HG03575 (cell line): ENCODE measurements around the gene GATA5.

Experiments used
- ATAC-seq: cut with Tn5 transposase; IDR thresholded peaks from one replicate; pipeline ENCODE4 v1.9.1; 2021; ENCODE audit not compliant: unreplicated experiment, insufficient number of reproducible peaks, low FRiP score; ENCODE audit errors: extremely low read depth

GATA5 gene

DNA sequence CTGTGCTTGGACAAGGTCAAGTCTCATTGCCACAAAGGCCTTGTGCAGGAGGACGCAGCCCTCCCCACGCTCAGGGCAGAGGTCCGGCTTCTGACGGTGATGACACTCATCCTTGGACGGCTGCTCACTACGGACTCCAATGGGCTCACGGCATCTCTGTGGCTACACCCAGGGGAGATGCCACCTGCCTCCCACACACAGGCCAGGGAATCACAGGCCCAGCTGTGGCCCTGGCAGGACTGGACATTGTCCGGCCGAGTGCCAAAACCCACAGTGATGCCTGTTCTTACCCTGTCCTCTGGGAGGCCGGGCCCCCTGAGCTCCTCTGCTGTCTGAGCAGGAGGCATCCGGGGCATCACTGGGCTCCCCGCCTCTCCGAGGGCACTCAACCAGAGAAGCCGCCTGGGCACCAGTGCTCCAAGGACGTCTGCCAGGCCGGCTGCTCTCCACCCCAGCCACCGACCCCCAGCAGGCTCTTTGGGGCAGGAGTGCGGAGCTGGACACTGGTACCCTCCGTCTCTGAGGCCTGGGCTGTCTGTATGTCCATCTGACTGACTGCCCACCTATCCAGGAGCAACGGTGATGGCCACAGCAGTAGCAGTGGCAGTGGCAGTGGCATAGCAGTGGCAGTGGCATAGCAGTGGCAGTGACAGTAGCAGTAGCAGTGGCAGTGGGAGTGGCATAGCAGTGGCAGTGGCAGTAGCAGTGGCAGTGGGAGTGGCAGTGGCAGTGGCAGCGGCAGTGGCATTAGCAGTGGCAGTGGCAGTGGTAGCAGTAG is 50.3 kb downstream of the GATA5 start:
- ATAC-seq, result no peak

DNA sequence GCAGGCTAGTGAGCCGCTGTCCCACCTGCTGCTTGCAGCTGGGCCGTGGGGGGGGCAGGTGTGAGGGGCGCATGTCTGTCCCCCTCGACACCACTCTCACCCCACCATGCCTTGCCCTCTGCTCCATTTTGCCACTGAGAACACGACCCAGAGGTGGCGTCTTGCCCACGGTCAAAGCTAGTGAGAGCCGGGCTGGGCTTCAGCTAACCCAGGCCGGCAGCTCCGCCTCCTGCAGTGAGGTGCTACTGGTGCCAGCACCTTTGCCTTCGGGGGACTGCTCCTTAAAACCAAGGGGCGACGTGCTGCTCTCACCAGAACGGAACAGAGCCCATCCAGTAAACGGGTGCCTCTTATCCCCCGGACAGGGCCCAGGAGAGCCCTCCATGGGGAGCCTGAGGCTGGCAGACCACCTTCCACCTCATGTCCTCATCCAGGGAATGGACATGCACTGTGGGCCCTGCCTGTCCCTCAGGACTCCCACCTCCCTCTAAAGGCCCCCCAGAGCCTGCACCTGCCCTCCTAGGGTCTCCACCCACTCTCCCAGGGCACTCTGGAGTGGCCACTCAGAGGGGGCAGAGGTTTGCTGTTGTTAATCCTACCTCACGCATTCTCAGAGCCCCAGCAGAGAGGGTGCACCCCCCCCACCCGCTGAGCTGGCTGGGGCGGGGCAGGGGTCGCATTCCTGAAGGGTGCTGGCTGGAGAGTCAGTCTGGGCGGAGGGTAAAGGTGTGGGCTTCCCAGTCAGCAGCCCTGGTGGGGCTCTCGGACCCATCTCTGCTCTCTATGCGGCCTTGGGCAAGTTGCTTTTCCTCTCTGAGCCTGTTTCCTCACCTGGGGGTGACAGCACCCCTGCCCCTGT is 51.3 kb downstream of the GATA5 start:
- no peak for ATAC-seq

DNA sequence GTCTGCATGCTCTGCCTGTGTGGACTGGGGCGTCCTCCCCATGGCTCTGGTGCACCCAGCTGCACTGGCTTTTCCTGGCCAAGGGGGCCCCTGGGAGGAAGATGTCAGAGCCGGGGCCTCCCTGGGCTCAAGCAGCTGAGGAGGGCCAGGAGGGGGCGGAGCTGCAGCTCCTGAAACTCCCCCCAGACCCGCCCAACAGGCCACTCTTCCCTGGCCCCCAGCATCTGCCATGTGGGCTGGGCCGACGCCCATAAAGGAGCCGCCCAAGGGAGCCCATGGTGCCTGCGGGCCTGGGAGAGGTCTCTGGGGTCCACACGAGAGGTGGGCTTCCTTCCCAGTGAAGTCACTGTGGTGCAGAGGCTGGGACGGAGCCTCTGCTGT is 52.5 kb downstream of the GATA5 start:
- no peak for ATAC-seq

DNA sequence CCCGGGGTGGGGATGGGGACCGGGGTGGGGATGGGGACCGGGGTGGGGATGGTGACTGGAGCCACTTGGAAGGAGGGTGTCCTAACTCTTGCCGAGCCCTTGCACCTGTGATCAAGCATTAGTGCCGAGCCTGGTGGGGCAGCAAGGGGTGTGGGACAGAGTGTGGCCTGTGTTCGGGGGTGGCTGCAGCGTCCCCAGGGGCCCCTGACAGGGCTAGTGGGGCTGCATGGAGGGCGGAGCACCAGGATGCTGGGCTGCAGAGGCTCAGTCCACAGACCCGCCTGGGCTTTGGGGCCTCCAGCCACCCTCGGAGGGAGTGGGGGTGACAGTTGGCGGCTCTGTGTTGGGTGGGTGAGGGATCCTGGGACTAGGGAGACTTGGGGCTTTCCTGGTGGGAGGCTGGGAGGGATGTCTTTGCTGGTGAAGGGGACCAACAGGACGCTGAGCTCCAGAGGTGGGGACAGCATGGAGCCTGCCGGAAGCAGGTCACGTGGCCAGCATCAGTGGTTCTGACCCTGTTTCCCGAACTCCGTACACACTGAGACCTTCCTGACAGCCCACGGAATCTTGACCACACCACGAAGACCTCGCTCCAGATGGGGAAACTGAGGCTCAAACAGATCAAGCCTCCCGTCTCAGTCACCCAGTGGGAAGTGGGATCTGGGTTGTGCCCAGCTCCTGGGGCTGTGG is 53.0 kb downstream of the GATA5 start:
- no peak for ATAC-seq

DNA sequence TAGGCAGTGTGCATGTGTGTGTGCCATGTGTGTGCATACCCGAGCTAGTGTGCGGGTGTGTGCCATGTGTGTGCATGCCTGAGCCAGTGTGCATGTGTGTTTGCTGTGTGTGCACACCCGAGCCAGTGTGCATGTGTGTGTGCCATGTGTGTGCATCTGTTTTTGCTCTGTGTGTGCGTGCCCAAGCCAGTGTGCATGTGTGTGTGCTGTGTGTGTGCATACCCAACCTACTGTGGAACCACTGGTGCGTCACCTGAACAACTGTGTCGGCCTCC is 54.1 kb downstream of the GATA5 start:
- no peak for ATAC-seq

DNA sequence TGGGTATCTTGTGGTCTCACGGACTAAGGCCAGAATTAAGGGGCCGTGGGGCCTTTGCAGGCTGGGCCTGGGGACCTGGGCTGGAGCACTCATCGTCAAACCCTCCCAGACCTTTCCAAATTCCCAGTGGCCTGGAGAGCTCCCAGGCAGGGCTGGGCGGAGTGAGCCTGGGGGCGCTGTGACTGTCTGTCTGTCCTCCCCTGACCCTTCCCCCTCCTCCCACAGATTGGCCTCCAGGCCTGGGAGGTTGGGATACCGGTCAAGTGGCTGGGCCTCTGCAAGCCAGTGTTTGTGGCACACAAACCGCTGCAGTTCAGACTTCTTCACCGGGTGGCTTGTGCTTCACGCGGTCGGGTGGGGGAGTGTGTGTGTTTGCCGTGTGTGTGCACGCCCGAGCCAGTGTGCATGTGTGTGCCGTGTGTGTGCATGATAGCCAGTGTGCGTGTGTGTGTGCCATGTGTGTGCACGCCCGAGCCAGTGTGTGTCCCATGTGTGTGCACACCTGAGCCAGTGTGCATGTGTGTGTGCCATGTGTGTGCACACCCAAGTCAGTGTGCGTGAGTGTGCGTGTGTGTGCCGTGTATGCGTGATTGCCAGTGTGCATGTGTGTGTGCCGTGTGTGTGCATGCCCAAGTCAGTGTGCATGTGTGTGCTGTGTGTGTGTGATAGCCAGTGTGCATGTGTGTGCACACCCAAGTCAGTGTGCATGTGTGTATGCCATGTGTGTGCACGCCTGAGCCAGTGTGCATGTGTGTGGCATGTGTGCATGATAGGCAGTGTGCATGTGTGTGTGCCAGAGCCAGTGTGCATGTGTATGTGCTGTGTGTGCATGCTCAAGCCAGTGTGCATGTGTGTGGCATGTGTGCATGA is 54.7 kb downstream of the GATA5 start:
- no peak for ATAC-seq

DNA sequence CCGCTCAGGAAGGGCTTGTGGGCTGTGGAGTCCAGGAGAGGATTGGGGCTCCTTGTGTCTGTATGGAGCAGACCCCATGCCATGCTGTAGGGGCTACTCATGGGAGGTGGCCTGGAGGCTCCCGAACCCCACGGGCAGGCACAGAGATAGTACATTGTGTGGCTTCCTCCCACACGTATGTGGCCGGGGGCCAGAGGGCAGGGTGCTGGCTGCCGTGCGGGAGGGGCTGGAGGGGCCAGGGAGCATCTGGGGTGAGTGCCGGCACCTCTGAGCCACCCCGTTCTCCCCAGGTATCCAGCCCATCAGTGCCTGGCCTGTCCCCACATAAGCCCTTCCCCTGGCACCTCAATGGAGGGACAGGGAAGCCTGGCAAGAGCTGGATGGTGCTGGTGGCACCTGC is 56.0 kb downstream of the GATA5 start:
- no peak for ATAC-seq

DNA sequence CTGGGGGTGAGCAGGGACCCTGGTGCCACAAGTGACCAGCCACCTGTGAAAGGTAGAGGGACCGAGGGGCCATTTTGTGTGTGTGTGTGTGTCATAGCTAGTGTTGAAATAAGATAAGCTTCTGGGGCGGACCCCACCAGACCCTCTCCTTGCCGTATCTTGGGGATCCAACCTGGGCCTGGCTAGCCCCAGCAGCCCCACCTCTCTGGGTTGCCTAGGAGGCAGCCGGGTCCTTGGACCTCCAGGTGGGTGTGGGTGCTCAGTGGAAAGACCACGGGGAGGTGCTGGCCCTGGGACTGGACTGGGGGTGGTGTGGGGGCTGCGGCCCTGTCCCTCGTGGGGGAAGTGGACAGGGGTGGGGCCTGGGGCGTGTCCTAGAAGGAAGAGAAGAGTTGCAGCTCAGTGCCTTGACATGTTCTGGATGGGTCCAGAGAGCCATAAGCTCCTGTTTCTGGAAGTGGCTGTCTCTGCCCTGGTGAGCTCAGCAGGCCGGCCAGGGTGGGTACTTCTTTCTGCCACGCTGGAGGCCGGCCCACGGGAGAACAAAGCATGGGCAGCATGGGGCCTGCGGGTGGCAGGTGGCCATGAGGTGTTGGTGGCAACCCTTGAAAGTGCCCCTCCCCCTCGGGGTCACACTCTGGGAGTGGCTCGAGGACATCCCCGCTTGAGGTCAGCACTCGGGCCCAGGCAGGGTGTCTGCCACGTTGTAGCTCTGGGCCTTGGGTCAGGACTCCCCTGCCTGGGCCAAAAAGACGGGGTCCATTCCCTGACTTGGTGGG is 56.9 kb downstream of the GATA5 start:
- ATAC-seq, result no peak

DNA sequence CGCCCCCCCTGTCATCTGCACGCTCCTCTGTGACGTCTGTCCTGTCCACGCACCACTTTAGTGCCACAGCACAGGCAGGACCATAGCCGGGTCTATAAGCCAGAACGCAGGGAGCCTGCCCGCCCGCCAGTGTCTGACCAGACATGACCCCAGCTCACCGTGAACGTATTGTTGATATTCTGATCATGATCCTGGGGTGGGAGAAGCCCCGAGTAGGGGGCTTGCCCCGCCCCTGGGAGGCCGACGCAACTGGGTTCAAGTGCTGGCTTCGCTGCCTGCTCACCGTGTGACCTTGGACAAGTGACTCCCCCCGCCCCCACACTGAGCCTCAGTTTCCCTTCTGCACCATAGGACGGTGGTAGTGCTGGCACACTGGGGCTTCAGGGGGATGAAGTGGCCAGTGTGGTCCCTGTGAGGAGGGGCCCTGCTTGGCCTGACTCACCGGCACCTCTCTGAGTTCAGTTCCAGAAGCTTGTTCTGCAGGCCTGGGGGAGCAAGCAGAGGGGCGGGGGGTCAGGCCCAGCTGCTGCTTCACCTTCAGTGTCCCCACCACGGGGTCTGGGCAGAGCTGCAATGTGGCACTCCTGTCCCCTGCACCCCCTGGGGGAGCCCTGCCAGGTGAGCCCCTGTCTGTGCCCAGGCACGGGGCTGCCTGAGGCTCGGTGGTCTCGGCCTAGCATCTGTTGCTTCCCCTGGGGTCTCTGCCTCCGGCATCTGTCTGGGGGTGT is 57.6 kb downstream of the GATA5 start:
- no peak for ATAC-seq

DNA sequence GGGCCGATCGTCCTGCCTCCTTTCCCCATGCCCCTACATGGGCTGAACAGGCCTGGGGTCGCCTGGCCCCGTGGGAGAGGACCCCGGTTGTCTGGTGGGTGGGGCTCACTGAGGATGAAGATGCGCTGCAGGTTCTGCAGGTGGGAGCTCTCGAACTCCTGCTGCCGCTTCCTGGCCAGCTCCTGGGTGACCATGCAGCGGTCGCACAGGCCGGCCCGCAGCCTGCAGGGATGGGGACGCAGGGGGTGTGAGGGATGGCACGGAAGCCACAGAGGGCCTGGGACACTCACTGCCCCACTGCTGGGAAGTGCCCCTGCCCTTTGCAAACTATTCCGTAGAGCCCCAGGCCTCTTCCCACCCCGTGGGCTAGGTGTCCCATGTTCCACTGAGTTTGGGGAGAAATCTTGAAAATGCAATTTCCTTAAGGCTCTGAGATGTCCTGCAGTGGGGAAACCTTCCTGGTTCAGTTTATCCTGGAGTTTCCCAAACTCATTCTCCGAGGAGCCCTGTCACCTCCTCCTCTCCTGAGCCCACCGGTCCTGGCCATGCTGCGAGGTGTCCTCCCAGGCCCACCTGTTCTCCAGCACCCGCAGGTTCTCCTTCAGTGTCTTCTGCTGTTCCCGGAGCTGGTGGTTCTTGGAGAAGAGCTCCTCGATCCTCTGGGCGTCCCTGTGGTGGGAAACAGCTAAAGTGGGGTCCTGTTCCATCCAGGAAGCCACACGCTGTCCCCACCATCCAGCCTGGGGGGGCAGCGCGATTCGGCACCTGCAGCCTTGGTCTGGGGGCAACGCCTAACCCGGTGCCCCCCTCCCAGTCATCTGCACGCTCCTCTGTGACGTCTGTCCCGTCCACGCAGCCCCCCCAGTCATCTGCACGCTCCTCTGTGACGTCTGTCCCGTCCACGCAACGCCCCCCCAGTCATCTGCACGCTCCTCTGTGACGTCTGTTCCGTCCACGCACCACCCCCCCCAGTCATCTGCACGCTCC is 58.9 kb downstream of the GATA5 start:
- no peak for ATAC-seq

DNA sequence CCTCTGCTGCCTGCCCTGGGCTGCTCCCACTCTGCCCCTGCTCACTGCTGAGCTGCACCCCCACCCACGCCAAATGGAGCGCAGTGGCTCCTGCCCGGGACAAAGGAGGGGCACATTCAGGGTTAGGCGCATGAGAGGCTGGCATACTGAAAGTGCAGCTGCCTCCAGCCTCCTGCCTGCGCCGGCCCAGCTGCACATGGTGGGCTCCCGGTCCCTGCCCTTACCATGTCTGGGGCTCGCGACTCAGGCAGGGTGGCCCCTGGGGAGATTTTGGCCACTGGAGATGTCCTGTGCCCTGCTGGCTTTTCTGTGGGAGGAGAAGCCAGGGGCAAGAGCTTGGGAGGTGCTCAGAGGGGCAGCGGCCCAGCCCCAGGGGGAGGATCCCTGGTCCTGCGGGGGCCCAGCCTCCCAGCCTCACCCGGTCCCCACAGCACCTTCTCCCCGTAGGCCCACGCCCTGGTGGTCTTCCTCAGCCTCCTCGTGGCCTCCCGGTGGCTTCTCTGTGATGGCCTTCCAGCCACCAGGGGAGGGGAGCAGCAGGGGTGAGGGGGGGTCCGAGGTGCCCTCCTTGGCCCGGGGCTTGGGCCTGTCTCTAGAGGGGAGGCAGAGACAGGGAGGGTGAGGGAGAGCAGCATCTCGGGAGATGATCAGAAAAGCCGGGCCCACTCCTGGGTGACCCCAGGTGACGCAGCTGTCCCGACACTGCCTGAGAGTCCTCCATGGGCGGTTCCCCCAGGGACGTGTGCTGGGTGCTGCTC is 60.3 kb downstream of the GATA5 start:
- ATAC-seq, result no peak

DNA sequence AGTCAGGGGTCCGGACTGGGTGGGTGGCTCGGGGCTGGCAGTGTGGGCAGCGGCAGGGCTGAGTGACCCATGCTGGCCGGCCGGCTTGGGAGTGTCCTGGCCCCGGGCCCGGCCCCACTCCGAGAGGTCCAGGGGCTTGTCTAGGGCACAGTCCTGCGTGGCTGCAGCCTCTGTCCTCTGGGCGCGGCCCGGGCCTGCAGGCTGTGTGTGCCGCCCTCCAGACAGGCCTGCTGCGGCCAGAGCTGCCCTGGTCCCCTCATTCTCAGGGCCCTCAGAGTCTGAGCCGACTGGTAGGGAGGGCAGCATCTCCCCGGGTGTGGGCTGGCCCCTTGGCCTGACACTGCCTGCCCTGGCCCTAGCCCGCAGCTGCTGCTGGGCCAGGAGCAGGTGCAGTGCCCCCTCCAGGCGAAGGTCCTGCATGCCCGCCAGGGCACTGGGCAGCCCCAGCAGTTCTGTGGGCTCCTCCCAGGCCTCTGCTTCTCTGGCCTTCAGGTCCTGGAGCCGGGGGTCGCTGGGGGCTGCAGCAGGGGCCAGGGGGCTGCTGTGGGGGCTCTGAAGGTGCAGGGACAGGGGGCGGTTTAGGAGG is 61.8 kb downstream of the GATA5 start:
- no peak for ATAC-seq
